Neuron (in vitro differentiated cells): ENCODE results near the gene MRPL52.

Experiments
- H2AFZ ChIP-seq: one replicate; pipeline ENCODE4 v1.6.1; 2013; ENCODE audit warnings: low read depth, mild to moderate bottlenecking, inconsistent platforms, low read length, moderate library complexity
- H3K27me3 ChIP-seq: one replicate; pipeline ENCODE4 v1.6.1; 2013; ENCODE audit warnings: low read length; ENCODE audit not compliant: insufficient read depth
- H3K36me3 ChIP-seq: one replicate; pipeline ENCODE4 v1.6.1; 2013; ENCODE audit warnings: low read length; ENCODE audit not compliant: insufficient read depth
- H3K4me1 ChIP-seq: one replicate; pipeline ENCODE4 v1.6.1; 2013; ENCODE audit warnings: low read length; ENCODE audit not compliant: insufficient read depth
- H3K4me3 ChIP-seq: 2 replicates; pipeline ENCODE4 v1.5.1; 2013; ENCODE audit warnings: mild to moderate bottlenecking, low read length, moderate library complexity
- H3K9me3 ChIP-seq: one replicate; pipeline ENCODE4 v1.6.1; 2013; ENCODE audit warnings: low read length

MRPL52 gene

GRCh38 chr14:22837114-22837749 lies 7.5 kb downstream of the MRPL52 start:
- Histone ChIP-seq H3K36me3 (peaks cover 24% of the 10 kb centered on the region), H3K4me3 (no peak overlapping the region), H2AFZ (no peak overlapping the region), H3K4me1 (no peaks in the 10 kb centered on the region), H3K27me3 (no peaks in the 10 kb centered on the region), H3K9me3 (no peaks in the 10 kb centered on the region)

- Histone ChIP-seq H3K4me1 (no peaks in the 10 kb centered on the region), H3K9me3 (no peaks in the 10 kb centered on the region), H2AFZ (no peak overlapping the region), H3K36me3 (peaks cover 24% of the 10 kb centered on the region), H3K27me3 (no peaks in the 10 kb centered on the region), H3K4me3 (no peak overlapping the region)
Measured at GRCh38 chr14:22837750-22838538, 8.3 kb downstream of the MRPL52 start.

GRCh38 chr14:22838631-22839041 lies 8.9 kb downstream of the MRPL52 start:
- H3K9me3 ChIP-seq = no peaks in the 10 kb centered on the region
- no peak overlapping the region for H2AFZ ChIP-seq
- H3K4me3 ChIP-seq = no peak overlapping the region
- no peaks in the 10 kb centered on the region for H3K4me1 ChIP-seq
- no peaks in the 10 kb centered on the region for H3K27me3 ChIP-seq
- H3K36me3 ChIP-seq = peaks cover 18% of the 10 kb centered on the region

- H3K27me3 ChIP-seq = no peaks in the 10 kb centered on the region
- no peaks in the 10 kb centered on the region for H3K4me1 ChIP-seq
- H3K36me3 ChIP-seq = peaks cover 12% of the 10 kb centered on the region
- H3K9me3 ChIP-seq = no peaks in the 10 kb centered on the region
- no peak overlapping the region for H2AFZ ChIP-seq
- no peak overlapping the region for H3K4me3 ChIP-seq
Measured at GRCh38 chr14:22839159-22839779, 9.6 kb downstream of the MRPL52 start.

DNA sequence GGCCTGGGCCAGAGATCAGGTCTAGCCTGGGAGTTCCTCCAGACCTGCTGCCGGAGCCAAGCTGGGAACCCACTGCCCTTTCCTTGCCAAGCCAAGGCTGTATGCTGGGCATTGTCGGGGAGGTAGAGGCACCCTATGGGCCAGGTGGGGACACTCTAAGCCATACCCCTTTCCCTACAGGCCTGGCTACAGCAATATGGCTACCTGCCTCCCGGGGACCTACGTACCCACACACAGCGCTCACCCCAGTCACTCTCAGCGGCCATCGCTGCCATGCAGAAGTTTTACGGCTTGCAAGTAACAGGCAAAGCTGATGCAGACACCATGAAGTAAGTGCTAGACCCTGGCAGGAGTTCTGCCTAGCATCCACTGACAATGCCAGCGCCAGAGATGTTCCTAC lies 11.6 kb downstream of the MRPL52 start:
- Histone ChIP-seq H3K9me3 (no peaks in the 10 kb centered on the region), H3K4me3 (no peak overlapping the region), H2AFZ (no peak overlapping the region), H3K36me3 (no peaks in the 10 kb centered on the region), H3K4me1 (no peaks in the 10 kb centered on the region), H3K27me3 (no peaks in the 10 kb centered on the region)

- no peaks in the 10 kb centered on the region for H3K36me3 ChIP-seq
- H3K4me3 ChIP-seq = no peak overlapping the region
- no peaks in the 10 kb centered on the region for H3K27me3 ChIP-seq
- no peaks in the 10 kb centered on the region for H3K9me3 ChIP-seq
- H3K4me1 ChIP-seq = no peaks in the 10 kb centered on the region
- H2AFZ ChIP-seq = no peak overlapping the region
Measured at GRCh38 chr14:22841769-22842168, 12.1 kb downstream of the MRPL52 start.

- no peaks in the 10 kb centered on the region for H3K4me1 ChIP-seq
- no peaks in the 10 kb centered on the region for H3K27me3 ChIP-seq
- no peaks in the 10 kb centered on the region for H3K36me3 ChIP-seq
- H3K4me3 ChIP-seq = no peak overlapping the region
- no peaks in the 10 kb centered on the region for H3K9me3 ChIP-seq
- H2AFZ ChIP-seq = no peak overlapping the region
Measured at GRCh38 chr14:22842211-22843122, 12.8 kb downstream of the MRPL52 start.

DNA sequence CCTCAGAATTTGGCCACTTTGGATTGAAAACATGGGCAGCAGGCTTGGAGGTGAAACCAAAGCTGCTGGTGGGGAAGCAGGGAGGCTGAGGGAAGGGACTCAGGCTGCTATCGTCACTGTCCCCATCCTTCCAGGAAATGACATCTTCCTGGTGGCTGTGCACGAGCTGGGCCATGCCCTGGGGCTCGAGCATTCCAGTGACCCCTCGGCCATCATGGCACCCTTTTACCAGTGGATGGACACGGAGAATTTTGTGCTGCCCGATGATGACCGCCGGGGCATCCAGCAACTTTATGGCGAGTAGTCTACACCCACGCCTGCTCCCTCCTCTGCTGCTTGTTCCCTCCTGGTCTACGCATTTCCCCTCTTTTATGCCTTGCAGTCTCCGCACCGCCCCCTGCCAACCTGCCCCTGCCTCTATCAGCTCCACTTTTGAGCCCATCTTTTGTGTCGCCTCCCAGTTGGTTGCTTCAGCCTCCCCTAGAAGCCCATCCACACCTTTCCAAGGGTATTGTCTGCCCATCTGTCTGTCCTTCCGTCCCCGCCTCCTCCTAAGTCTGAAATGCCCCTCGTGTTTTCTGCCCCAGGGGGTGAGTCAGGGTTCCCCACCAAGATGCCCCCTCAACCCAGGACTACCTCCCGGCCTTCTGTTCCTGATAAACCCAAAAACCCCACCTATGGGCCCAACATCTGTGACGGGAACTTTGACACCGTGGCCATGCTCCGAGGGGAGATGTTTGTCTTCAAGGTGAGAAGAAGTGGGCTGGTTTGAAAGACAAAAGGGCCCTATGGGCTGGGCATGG lies 13.6 kb downstream of the MRPL52 start:
- Histone ChIP-seq H3K36me3 (no peaks in the 10 kb centered on the region), H2AFZ (no peak overlapping the region), H3K4me1 (peaks cover 8% of the 10 kb centered on the region), H3K4me3 (no peak overlapping the region), H3K9me3 (no peaks in the 10 kb centered on the region), H3K27me3 (no peaks in the 10 kb centered on the region)

DNA sequence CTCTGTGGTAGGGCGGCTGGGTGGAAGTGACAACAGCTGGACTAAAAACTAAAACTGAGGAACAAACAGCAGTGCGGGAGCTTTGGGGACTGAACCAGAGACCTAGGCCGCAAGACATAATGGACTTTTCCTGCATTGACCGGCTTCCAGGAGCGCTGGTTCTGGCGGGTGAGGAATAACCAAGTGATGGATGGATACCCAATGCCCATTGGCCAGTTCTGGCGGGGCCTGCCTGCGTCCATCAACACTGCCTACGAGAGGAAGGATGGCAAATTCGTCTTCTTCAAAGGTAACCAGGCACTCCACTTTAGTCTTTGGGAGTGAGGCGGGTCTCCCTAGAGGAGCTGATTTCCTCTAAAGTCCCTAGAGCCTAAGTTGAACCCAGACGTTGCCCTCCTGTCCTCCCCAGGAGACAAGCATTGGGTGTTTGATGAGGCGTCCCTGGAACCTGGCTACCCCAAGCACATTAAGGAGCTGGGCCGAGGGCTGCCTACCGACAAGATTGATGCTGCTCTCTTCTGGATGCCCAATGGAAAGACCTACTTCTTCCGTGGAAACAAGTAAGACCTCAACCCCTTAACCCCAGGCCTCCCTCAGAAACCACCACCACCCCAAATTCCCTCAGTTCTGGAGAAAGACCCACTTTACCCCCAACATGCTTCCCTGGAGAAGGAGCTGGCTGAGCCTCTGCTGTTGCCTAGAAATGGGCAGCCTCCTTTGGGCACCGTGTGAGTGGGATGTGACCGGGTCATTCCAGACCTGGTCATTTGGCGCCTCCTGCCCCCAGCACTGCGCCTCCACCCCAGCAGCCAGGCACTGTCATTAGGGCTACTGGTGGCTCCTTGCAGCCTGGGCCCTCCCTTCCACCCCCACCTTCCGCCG lies 14.8 kb downstream of the MRPL52 start:
- no peaks in the 10 kb centered on the region for H3K9me3 ChIP-seq
- H3K27me3 ChIP-seq = no peaks in the 10 kb centered on the region
- no peak overlapping the region for H3K4me3 ChIP-seq
- peaks cover 16% of the 10 kb centered on the region for H3K4me1 ChIP-seq
- no peak overlapping the region for H2AFZ ChIP-seq
- H3K36me3 ChIP-seq = no peaks in the 10 kb centered on the region

GRCh38 chr14:22845103-22845394 lies 15.4 kb downstream of the MRPL52 start:
- Histone ChIP-seq H3K4me1 (peaks cover 17% of the 10 kb centered on the region), H3K36me3 (no peaks in the 10 kb centered on the region), H2AFZ (no peak overlapping the region), H3K27me3 (no peaks in the 10 kb centered on the region), H3K9me3 (no peaks in the 10 kb centered on the region), H3K4me3 (no peak overlapping the region)

DNA sequence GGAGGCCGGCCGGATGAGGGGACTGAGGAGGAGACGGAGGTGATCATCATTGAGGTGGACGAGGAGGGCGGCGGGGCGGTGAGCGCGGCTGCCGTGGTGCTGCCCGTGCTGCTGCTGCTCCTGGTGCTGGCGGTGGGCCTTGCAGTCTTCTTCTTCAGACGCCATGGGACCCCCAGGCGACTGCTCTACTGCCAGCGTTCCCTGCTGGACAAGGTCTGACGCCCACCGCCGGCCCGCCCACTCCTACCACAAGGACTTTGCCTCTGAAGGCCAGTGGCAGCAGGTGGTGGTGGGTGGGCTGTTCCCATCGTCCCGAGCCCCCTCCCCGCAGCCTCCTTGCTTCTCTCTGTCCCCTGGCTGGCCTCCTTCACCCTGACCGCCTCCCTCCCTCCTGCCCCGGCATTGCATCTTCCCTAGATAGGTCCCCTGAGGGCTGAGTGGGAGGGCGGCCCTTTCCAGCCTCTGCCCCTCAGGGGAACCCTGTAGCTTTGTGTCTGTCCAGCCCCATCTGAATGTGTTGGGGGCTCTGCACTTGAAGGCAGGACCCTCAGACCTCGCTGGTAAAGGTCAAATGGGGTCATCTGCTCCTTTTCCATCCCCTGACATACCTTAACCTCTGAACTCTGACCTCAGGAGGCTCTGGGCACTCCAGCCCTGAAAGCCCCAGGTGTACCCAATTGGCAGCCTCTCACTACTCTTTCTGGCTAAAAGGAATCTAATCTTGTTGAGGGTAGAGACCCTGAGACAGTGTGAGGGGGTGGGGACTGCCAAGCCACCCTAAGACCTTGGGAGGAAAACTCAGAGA lies 16.3 kb downstream of the MRPL52 start:
- Histone ChIP-seq H3K9me3 (no peaks in the 10 kb centered on the region), H2AFZ (no peak overlapping the region), H3K36me3 (no peaks in the 10 kb centered on the region), H3K4me1 (peaks cover 17% of the 10 kb centered on the region), H3K27me3 (no peaks in the 10 kb centered on the region), H3K4me3 (no peak overlapping the region)
